DOHH2 (cell line): Measurements from ENCODE around the gene HHATL.

Experiments
- H3F3A ChIP-seq: fragments of 200-600 bp; sonication (generic), shearing (Covaris generic); 2 replicates; pipeline ENCODE4 v1.6.0; 2016; ENCODE audit warnings: antibody characterized with exemption, mild to moderate bottlenecking; ENCODE audit not compliant: control insufficient read depth, insufficient read depth
- H3K27ac ChIP-seq: fragments of 200-600 bp; sonication (generic); 2 replicates; pipeline ENCODE4 v1.5.1; 2014; ENCODE audit warnings: low read depth, mild to moderate bottlenecking, low read length, moderate library complexity
- H3K27me3 ChIP-seq: fragments of 200-600 bp; sonication (generic); 2 replicates; pipeline ENCODE4 v1.6.1; 2014; ENCODE audit warnings: mild to moderate bottlenecking, low read length, mixed read lengths; ENCODE audit not compliant: control insufficient read depth
- H3K36me3 ChIP-seq: fragments of 200-600 bp; sonication (generic); 2 replicates; pipeline ENCODE4 v1.6.1; 2014; ENCODE audit warnings: mild to moderate bottlenecking, low read length, moderate library complexity, mixed read lengths; ENCODE audit not compliant: control insufficient read depth
- H3K4me1 ChIP-seq: fragments of 200-600 bp; sonication (generic); 2 replicates; pipeline ENCODE4 v1.6.1; 2014; ENCODE audit warnings: mild to moderate bottlenecking, low read length, mixed read lengths; ENCODE audit not compliant: control insufficient read depth
- H3K4me2 ChIP-seq: fragments of 200-600 bp; sonication (generic); 2 replicates; pipeline ENCODE4 v1.6.0; 2014; ENCODE audit warnings: mild to moderate bottlenecking, low read length, moderate library complexity
- H3K4me3 ChIP-seq: fragments of 200-600 bp; sonication (generic); 2 replicates; pipeline ENCODE4 v1.5.1; 2014; ENCODE audit warnings: mild to moderate bottlenecking, low read length, mixed read lengths
- H3K79me2 ChIP-seq: fragments of 200-600 bp; sonication (generic); 2 replicates; pipeline ENCODE4 v1.6.1; 2014; ENCODE audit warnings: mild to moderate bottlenecking, low read length, mixed read lengths; ENCODE audit not compliant: control insufficient read depth
- H3K9me2 ChIP-seq: fragments of 200-600 bp; sonication (generic); replicated peaks from 2 replicates; pipeline ENCODE4 v1.6.1; 2014; ENCODE audit warnings: mild to moderate bottlenecking, low read length, mixed read lengths; ENCODE audit not compliant: control insufficient read depth
- H3K9me3 ChIP-seq: fragments of 200-600 bp; sonication (generic); 2 replicates; pipeline ENCODE4 v1.6.1; 2014; ENCODE audit warnings: antibody characterized with exemption, low read length, mixed read lengths; ENCODE audit not compliant: control insufficient read depth, insufficient read depth
- H4K20me1 ChIP-seq: fragments of 200-600 bp; sonication (generic); 2 replicates; pipeline ENCODE4 v1.6.0; 2014; ENCODE audit warnings: low read depth, mild to moderate bottlenecking, antibody characterized with exemption, low read length, moderate library complexity; ENCODE audit not compliant: control insufficient read depth, insufficient read depth
- EZH2phosphoT487 ChIP-seq: fragments of 200-600 bp; sonication (generic); IDR thresholded peaks from 2 replicates; pipeline ENCODE4 v1.6.1; 2017; ENCODE audit warnings: borderline replicate concordance, mild to moderate bottlenecking, antibody characterized with exemption, low read length, moderate library complexity, mixed read lengths
- TF ChIP-seq, protein P1 (sequence below): fragments of 200-600 bp; sonication (generic); IDR thresholded peaks from one replicate; pipeline ENCODE4 v1.5.1; 2014; ENCODE audit warnings: antibody characterized with exemption, mild to moderate bottlenecking, low read depth, low read length; ENCODE audit not compliant: poor library complexity, severe bottlenecking

Gene HHATL

DNA sequence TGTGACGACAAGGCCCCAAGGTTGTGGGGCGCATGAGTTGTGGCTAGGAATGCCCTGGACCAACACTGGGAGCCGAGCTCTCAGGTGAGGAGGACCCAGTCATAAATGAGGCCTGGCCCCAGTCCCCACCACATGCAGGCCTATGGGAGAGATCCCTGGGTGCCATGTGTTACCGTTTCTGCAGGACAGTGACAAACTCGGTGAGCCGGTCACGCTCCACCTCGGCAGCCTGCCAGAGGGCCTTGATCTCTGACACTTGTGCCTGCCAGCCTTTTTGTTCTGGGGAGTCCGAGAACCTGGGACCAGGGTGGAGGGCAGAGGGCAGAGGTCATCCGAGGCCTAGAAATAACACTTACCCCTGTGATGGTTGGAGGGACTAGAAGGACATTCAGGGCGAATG is 27.7 kb upstream of the HHATL start:
- no peak overlapping the region for H3K27ac ChIP-seq
- H3K4me1 ChIP-seq, result no peaks in the 10 kb centered on the region
- no peak overlapping the region for H3K4me2 ChIP-seq
- H3K9me3 ChIP-seq, result no peaks in the 10 kb centered on the region
- no peaks in the 10 kb centered on the region for H3F3A ChIP-seq
- no peaks in the 10 kb centered on the region for H3K27me3 ChIP-seq
- TF ChIP-seq EZH2phosphoT487, result no peak
- TF ChIP-seq, protein P1, sequence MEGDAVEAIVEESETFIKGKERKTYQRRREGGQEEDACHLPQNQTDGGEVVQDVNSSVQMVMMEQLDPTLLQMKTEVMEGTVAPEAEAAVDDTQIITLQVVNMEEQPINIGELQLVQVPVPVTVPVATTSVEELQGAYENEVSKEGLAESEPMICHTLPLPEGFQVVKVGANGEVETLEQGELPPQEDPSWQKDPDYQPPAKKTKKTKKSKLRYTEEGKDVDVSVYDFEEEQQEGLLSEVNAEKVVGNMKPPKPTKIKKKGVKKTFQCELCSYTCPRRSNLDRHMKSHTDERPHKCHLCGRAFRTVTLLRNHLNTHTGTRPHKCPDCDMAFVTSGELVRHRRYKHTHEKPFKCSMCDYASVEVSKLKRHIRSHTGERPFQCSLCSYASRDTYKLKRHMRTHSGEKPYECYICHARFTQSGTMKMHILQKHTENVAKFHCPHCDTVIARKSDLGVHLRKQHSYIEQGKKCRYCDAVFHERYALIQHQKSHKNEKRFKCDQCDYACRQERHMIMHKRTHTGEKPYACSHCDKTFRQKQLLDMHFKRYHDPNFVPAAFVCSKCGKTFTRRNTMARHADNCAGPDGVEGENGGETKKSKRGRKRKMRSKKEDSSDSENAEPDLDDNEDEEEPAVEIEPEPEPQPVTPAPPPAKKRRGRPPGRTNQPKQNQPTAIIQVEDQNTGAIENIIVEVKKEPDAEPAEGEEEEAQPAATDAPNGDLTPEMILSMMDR, result no peak
- no peaks in the 10 kb centered on the region for H3K36me3 ChIP-seq
- no peaks in the 10 kb centered on the region for H4K20me1 ChIP-seq
- no peaks in the 10 kb centered on the region for H3K9me2 ChIP-seq
- H3K4me3 ChIP-seq, result no peak overlapping the region
- H3K79me2 ChIP-seq, result no peaks in the 10 kb centered on the region

DNA sequence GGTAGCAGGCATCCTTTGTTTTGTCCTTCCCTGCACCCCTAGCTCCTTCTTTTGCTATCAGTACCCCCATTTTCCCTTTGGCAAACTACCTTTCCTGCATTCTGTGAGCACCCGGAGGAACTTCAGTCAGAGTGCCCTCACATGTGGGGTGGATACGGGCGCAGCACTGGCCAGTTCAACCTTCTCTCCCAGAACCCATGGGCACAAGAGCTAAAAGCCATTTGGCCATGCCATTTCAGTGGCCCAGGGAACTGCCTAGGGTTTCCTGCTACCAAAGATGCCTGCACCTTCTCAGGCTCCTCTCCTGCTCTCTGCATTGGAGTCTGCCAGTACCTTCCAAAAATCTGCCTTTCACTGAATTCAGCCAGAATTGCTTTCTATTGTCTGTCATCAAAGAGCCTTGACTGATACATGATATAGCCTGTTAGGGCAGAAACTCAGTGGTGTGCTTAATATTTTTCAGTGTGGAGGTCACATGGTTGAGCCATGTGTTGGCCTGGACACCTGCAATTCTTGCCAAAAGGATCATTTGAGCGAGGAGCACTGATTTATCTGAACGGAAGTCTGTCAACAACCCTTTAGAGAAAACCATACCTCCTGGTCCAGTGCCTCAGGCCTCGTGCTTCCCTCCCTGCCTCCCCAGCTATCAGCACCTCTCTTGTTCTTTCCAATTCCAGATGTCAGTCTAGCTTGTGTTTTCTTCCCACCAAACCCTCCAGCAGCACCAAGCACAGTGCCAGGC is 27.0 kb upstream of the HHATL start:
- Histone ChIP-seq H3K4me3 (no peak overlapping the region), H4K20me1 (no peaks in the 10 kb centered on the region), H3K79me2 (no peaks in the 10 kb centered on the region), H3K27me3 (peaks cover under 1% of the 10 kb centered on the region; the same call in 1 of the 2 replicates), H3F3A (no peaks in the 10 kb centered on the region), H3K36me3 (no peaks in the 10 kb centered on the region), H3K27ac (no peak overlapping the region), H3K4me2 (no peak overlapping the region), H3K9me2 (no peaks in the 10 kb centered on the region), H3K9me3 (no peaks in the 10 kb centered on the region), H3K4me1 (no peaks in the 10 kb centered on the region)
- TF ChIP-seq, protein P1, result no peak
- TF ChIP-seq EZH2phosphoT487, result no peak

DNA sequence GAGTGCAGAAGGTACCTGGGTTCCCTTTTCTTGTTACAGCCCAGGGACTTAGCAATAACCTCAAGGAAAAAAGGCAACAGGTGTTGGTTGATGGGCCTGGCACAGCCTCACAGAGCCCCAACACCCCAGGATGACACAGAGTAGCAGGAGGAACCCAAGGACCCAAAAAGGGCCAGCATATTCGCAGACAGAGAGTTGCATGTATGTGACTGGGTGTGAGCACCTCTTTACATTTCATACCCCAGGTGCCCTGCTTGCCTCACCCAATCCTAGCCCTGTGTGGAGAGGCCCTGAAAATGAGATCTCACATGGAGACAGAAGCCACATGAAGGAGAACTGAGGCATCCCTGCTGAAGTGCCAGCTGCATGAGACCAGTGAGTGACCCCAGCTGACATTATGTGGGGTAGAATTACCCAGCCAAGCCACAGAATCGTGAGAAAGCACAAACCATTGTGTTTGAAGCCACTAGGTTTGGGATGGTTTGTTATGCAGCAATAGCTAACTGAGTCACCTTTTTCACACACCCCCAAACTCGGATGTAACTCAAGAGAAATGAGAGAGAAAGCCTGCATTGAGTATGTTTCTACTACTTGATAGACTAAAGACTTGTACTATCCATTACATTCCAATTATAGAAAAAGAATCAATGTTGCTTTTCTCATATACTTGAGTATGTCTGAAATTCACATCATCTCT is 26.2 kb upstream of the HHATL start:
- H3K4me3 ChIP-seq, result no peak overlapping the region
- no peaks in the 10 kb centered on the region for H3K9me3 ChIP-seq
- no peak for TF ChIP-seq EZH2phosphoT487
- TF ChIP-seq, protein P1, result no peak
- no peak overlapping the region for H3K4me2 ChIP-seq
- H3K36me3 ChIP-seq, result no peaks in the 10 kb centered on the region
- H3F3A ChIP-seq, result no peaks in the 10 kb centered on the region
- H3K4me1 ChIP-seq, result no peaks in the 10 kb centered on the region
- H3K27ac ChIP-seq, result no peak overlapping the region
- peaks cover 4% of the 10 kb centered on the region; the same call in 1 of the 2 replicates for H3K27me3 ChIP-seq
- H4K20me1 ChIP-seq, result no peaks in the 10 kb centered on the region
- no peaks in the 10 kb centered on the region for H3K9me2 ChIP-seq
- no peaks in the 10 kb centered on the region for H3K79me2 ChIP-seq
